HL-60 (cell line): ENCODE results near the gene LRRC38.

Experiments used
- DNase-seq, 2 experiments: peaks; one replicate each; pipeline ENCODE4 v3.0.0-alpha.2; 2010 to 2020; ENCODE audit warnings: low read depth in 1 of 2, low spot score in 1 of 2
- H3K27ac ChIP-seq: fragments of 250-450 bp; sonication (Bioruptor Pico); replicated peaks from 2 replicates; pipeline ENCODE4 v1.5.1; 2020; ENCODE audit warnings: mild to moderate bottlenecking, moderate library complexity
- H3K27me3 ChIP-seq: fragments of 250-450 bp; sonication (Bioruptor Pico); 2 replicates; pipeline ENCODE4 v1.5.1; 2021; ENCODE audit warnings: mild to moderate bottlenecking, moderate library complexity; ENCODE audit not compliant: insufficient read depth, poor library complexity, severe bottlenecking
- H3K4me3 ChIP-seq: replicated peaks from 2 replicates; pipeline ENCODE4 v1.5.1; 2011; ENCODE audit warnings: mild to moderate bottlenecking, control low read depth, low read length; ENCODE audit not compliant: insufficient read depth
- CTCF ChIP-seq: IDR thresholded peaks from one replicate; pipeline ENCODE4 v1.5.1; 2011; ENCODE audit warnings: low read length, control low read depth, inconsistent platforms; ENCODE audit not compliant: insufficient read depth
- GABPA ChIP-seq: IDR thresholded peaks from 2 replicates; pipeline ENCODE4 v1.6.1; 2012; ENCODE audit warnings: low read depth
- POLR2AphosphoS5 ChIP-seq: IDR thresholded peaks from 2 replicates; pipeline ENCODE4 v1.6.1; 2012; ENCODE audit warnings: low read depth
- REST ChIP-seq: IDR thresholded peaks from 2 replicates; pipeline ENCODE4 v1.6.1; 2012; ENCODE audit warnings: low read depth; ENCODE audit not compliant: insufficient replicate concordance
- SPI1 ChIP-seq: IDR thresholded peaks from 2 replicates; pipeline ENCODE4 v1.6.1; 2012; ENCODE audit warnings: low read depth, mild to moderate bottlenecking, borderline replicate concordance

LRRC38 gene

GRCh38 chr1:13554798-13555197 lies 41.0 kb upstream of the LRRC38 start:
- H3K4me3 ChIP-seq = no peak overlapping the region
- TF ChIP-seq REST (no peak), SPI1 (no peak), POLR2AphosphoS5 (no peak), GABPA (no peak), CTCF (no peak)
- H3K27me3 ChIP-seq = peaks cover 2% of the 10 kb centered on the region
- DNase-seq = no peak
- no peak overlapping the region for H3K27ac ChIP-seq

GRCh38 chr1:13550663-13551062 lies 36.9 kb upstream of the LRRC38 start:
- Histone ChIP-seq H3K4me3 (no peak overlapping the region), H3K27me3 (peaks cover 2% of the 10 kb centered on the region), H3K27ac (no peak overlapping the region)
- DNase-seq = no peak
- TF ChIP-seq CTCF (no peak), POLR2AphosphoS5 (no peak), REST (no peak)

- TF ChIP-seq CTCF (no peak), SPI1 (no peak), REST (no peak), GABPA (no peak), POLR2AphosphoS5 (no peak)
- DNase-seq = no peak
- H3K27me3 ChIP-seq = peaks cover 2% of the 10 kb centered on the region
- no peak overlapping the region for H3K27ac ChIP-seq
- H3K4me3 ChIP-seq = no peak overlapping the region
Measured at GRCh38 chr1:13549521-13549920, 35.7 kb upstream of the LRRC38 start.
